Jurkat, Clone E6-1 (cell line): ENCODE results near the gene CCT2.
A peak's percentile ranks its signal among the peaks of the same experiment; 100 is the strongest.
"Not testable (repeated sequence)": the region's sequence is repeated elsewhere in the genome, so short reads cannot be mapped to it uniquely, and the experiment has no call there.

Source experiments
- DNase-seq: peaks from one replicate; pipeline ENCODE4 v3.0.0-alpha.2; 2011; ENCODE audit warnings: low read depth, low spot score
- H3K4me3 ChIP-seq: 2 replicates; pipeline ENCODE4 v1.5.1; 2011; ENCODE audit warnings: mild to moderate bottlenecking, low read length, control low read depth, moderate library complexity

CCT2 gene

GRCh38 chr12:69580074-69580473 lies 5.2 kb upstream of the CCT2 start:
- H3K4me3 ChIP-seq: no peak overlapping the region
- no peak for DNase-seq

- no peak overlapping the region for H3K4me3 ChIP-seq
- peak; percentile 21 for DNase-seq
Measured at GRCh38 chr12:69583203-69583602, 2.1 kb upstream of the CCT2 start.

GRCh38 chr12:69588527-69588926 lies 3.3 kb downstream of the CCT2 start:
- DNase-seq: no peak
- no peak overlapping the region for H3K4me3 ChIP-seq

GRCh38 chr12:69589082-69589481 lies 3.8 kb downstream of the CCT2 start:
- no peak overlapping the region for H3K4me3 ChIP-seq
- DNase-seq: no peak

GRCh38 chr12:69595689-69596088 lies 10.4 kb downstream of the CCT2 start:
- H3K4me3 ChIP-seq: no peak overlapping the region
- no peak for DNase-seq

GRCh38 chr12:69598174-69598753 lies 13.0 kb downstream of the CCT2 start:
- no peak for DNase-seq
- no peak overlapping the region for H3K4me3 ChIP-seq

GRCh38 chr12:69600804-69601203 lies 15.5 kb downstream of the CCT2 start:
- H3K4me3 ChIP-seq: no peak overlapping the region
- no peak for DNase-seq

GRCh38 chr12:69601962-69602685 lies 16.9 kb downstream of the CCT2 start:
- no peak for DNase-seq
- H3K4me3 ChIP-seq: no peak overlapping the region

- peak; percentile 58 for DNase-seq
- no peak overlapping the region for H3K4me3 ChIP-seq
Measured at GRCh38 chr12:69602954-69603353, 17.7 kb downstream of the CCT2 start.

- not testable (repeated sequence) for DNase-seq, H3K4me3 ChIP-seq
Measured at GRCh38 chr12:69603556-69603955, 18.3 kb downstream of the CCT2 start.

GRCh38 chr12:69604275-69604674 lies 19.0 kb downstream of the CCT2 start:
- not testable (repeated sequence) for H3K4me3 ChIP-seq, DNase-seq

- no peak for DNase-seq
- H3K4me3 ChIP-seq: no peak overlapping the region
Measured at GRCh38 chr12:69608114-69608513, 22.9 kb downstream of the CCT2 start.

GRCh38 chr12:69610126-69610525 lies 24.9 kb downstream of the CCT2 start:
- no peak for DNase-seq

GRCh38 chr12:69610729-69611128 lies 25.5 kb downstream of the CCT2 start, which contains the start of gene LRRC10:
Gene LRRC10 (minus strand): TSS chr12:69610907. CDS start chr12:69610838, 69 bp downstream.
- no peak for DNase-seq
- no peak within 1 kb of the TSS for H3K4me3 ChIP-seq

More at GRCh38 chr12:69610126-69610525, 24.9 kb downstream of the CCT2 start:
- no peak overlapping the region for H3K4me3 ChIP-seq

GRCh38 chr12:69613351-69613750 lies 28.1 kb downstream of the CCT2 start:
- H3K4me3 ChIP-seq: no peak overlapping the region
- no peak for DNase-seq

GRCh38 chr12:69616025-69616424 lies 30.8 kb downstream of the CCT2 start:
- H3K4me3 ChIP-seq: no peak overlapping the region
- DNase-seq: no peak

GRCh38 chr12:69619050-69619449 lies 33.8 kb downstream of the CCT2 start:
- no peak for DNase-seq
- H3K4me3 ChIP-seq: no peak overlapping the region

- no peak overlapping the region for H3K4me3 ChIP-seq
- no peak for DNase-seq
Measured at GRCh38 chr12:69620077-69620476, 34.8 kb downstream of the CCT2 start.

GRCh38 chr12:69620921-69621320 lies 35.7 kb downstream of the CCT2 start:
- no peak for DNase-seq
- H3K4me3 ChIP-seq: no peak overlapping the region

GRCh38 chr12:69621551-69621950 lies 36.3 kb downstream of the CCT2 start:
- H3K4me3 ChIP-seq: no peak overlapping the region
- no peak for DNase-seq

GRCh38 chr12:69623970-69624369 lies 38.7 kb downstream of the CCT2 start:
- DNase-seq: no peak
- H3K4me3 ChIP-seq: no peak overlapping the region
